HepG2 (cell line): ENCODE results near the gene KANSL3. TPM values are rescaled to one million over a fixed set of nuclear protein-coding genes. Genes with fewer than 3 reads are reported as not detected.

Experiments used
- AHR ChIP-seq: IDR thresholded peaks from 2 replicates; pipeline ENCODE4 v1.6.1; 2018; ENCODE audit warnings: missing genetic modification reagents, missing compliant biosample characterization
- CBX2 ChIP-seq, 2 experiments: fragments of 200-600 bp in 1 of 2; sonication (generic); formaldehyde crosslinking in 1 of 2; IDR thresholded peaks; 2 replicates each; pipeline versions ENCODE4 v1.7.0 to v1.8.1; 2018 to 2022; ENCODE audit warnings: low read depth in 2 of 2, low read length in 1 of 2, mild to moderate bottlenecking in 1 of 2, missing genetic modification reagents in 1 of 2
- CTCF ChIP-seq: sonication (generic); formaldehyde crosslinking; IDR thresholded peaks from 2 replicates; pipeline ENCODE4 v1.5.0; 2020; ENCODE audit warnings: mild to moderate bottlenecking, missing genetic modification reagents, moderate library complexity
- ERF ChIP-seq: IDR thresholded peaks from 2 replicates; pipeline ENCODE4 v1.6.1; 2018; ENCODE audit warnings: missing biosample characterization, missing genetic modification reagents
- GMEB1 ChIP-seq: sonication (generic); formaldehyde crosslinking; IDR thresholded peaks from 2 replicates; pipeline ENCODE4 v1.5.1; 2020; ENCODE audit warnings: missing genetic modification reagents, mild to moderate bottlenecking, borderline replicate concordance
- IRF1 ChIP-seq: sonication (generic); formaldehyde crosslinking; IDR thresholded peaks from 2 replicates; pipeline ENCODE4 v1.4.0; 2020; ENCODE audit warnings: low read depth, mild to moderate bottlenecking, missing genetic modification reagents
- MEIS2 ChIP-seq: sonication (generic); formaldehyde crosslinking; IDR thresholded peaks from 2 replicates; pipeline ENCODE4 v1.9.0; 2021; ENCODE audit warnings: mild to moderate bottlenecking, missing genetic modification reagents
- MYPOP ChIP-seq: sonication (generic); formaldehyde crosslinking; IDR thresholded peaks from 2 replicates; pipeline ENCODE4 v1.8.1; 2023; ENCODE audit warnings: mild to moderate bottlenecking, moderate library complexity, missing genetic modification reagents
- POLR2A ChIP-seq, 2 experiments: IDR thresholded peaks; 2 replicates each; pipeline ENCODE4 v1.6.1; 2011; ENCODE audit warnings: low read depth in 2 of 2, low read length in 2 of 2, mild to moderate bottlenecking in 1 of 2, moderate library complexity in 1 of 2; ENCODE audit not compliant: insufficient read depth in 1 of 2
- POLR2AphosphoS2 ChIP-seq: IDR thresholded peaks from 2 replicates; pipeline ENCODE4 v1.6.1; 2011; ENCODE audit warnings: low read depth, low read length, improper control_type of control experiment
- RARG ChIP-seq: sonication (generic); formaldehyde crosslinking; IDR thresholded peaks from 2 replicates; pipeline ENCODE4 v1.4.0; 2020; ENCODE audit warnings: low read depth, mild to moderate bottlenecking, missing genetic modification reagents
- ZBTB43 ChIP-seq: sonication (generic); formaldehyde crosslinking; conservative IDR thresholded peaks from 2 replicates; pipeline ENCODE4 v1.4.0; 2020; ENCODE audit warnings: missing genetic modification reagents
- ZGPAT ChIP-seq: IDR thresholded peaks from 2 replicates; pipeline ENCODE4 v1.6.1; 2016; ENCODE audit warnings: mild to moderate bottlenecking
- ZNF256 ChIP-seq: sonication (generic); formaldehyde crosslinking; conservative IDR thresholded peaks from 2 replicates; pipeline ENCODE4 v1.4.0; 2020; ENCODE audit warnings: missing genetic modification reagents
- ZNF329 ChIP-seq: sonication (generic); formaldehyde crosslinking; IDR thresholded peaks from 2 replicates; pipeline ENCODE4 v1.9.0; 2021; ENCODE audit warnings: low read depth, mild to moderate bottlenecking, missing genetic modification reagents
- ZNF331 ChIP-seq: sonication (generic); formaldehyde crosslinking; IDR thresholded peaks from 2 replicates; pipeline ENCODE4 v1.4.0; 2020; ENCODE audit warnings: missing genetic modification reagents
- ZNF350 ChIP-seq: sonication (generic); formaldehyde crosslinking; IDR thresholded peaks from 2 replicates; pipeline ENCODE4 v1.4.0; 2020; ENCODE audit warnings: mild to moderate bottlenecking, low read depth, missing genetic modification reagents, borderline replicate concordance
- ZNF546 ChIP-seq: sonication (generic); formaldehyde crosslinking; conservative IDR thresholded peaks from 2 replicates; pipeline ENCODE4 v1.8.1; 2023; ENCODE audit warnings: mild to moderate bottlenecking, missing genetic modification reagents
- ZNF589 ChIP-seq: sonication (generic); formaldehyde crosslinking; conservative IDR thresholded peaks from 2 replicates; pipeline ENCODE4 v1.8.0; 2022; ENCODE audit warnings: mild to moderate bottlenecking, moderate library complexity, missing genetic modification reagents
- polyA plus RNA-seq, 8 experiments: library from polyadenylated mRNA; depleted of rRNA in 3 of 8; stranded (reverse) in 7 of 8; unstranded in 1 of 8; fragments of >200 nt; fragmentation: Illumina TruSeq in 4 of 8; extraction: Trizol in 4 of 8; gene quantifications; 2 replicates each; pipeline versions ENCODE4 v1.2.1 to v1.2.3, GENCODE V29; 2011 to 2016; ENCODE audit warnings: low read depth in 4 of 8, missing spikeins in 1 of 8, mixed read lengths in 1 of 8; ENCODE audit not compliant: insufficient read depth in 1 of 8
- total RNA-seq, 5 experiments: library from RNA; depleted of rRNA; stranded (reverse); fragments of >200 nt; fragmentation: Illumina TruSeq; extraction: Trizol; gene quantifications; 2 replicates each; pipeline ENCODE4 v1.2.3, GENCODE V29; 2016; ENCODE audit warnings: low read depth in 1 of 5

Gene KANSL3
- total and polyA plus RNA-seq, 2 of the 13 experiments (the other 11 are each of a cell fraction or from before 2014, with no cell fraction given): 20.8 to 37.3 TPM

GRCh38 chr2:96556441-96557330 is 81.4 kb downstream of the KANSL3 start (continued):
- peak; percentile 53; the same call in 1 of the 2 replicates for TF ChIP-seq GMEB1 (CRISPR knock-in tag)
- TF ChIP-seq POLR2AphosphoS2: no peak
- peak; percentile 38 for TF ChIP-seq CTCF (CRISPR knock-in tag)
- TF ChIP-seq ZBTB43 (CRISPR knock-in tag): 0 out of 2 replicates have a peak, but pooled peaks have one; percentile 67
- no peak for TF ChIP-seq ZNF546 (CRISPR knock-in tag)
- TF ChIP-seq IRF1 (CRISPR knock-in tag): no peak
- TF ChIP-seq ZNF589 (CRISPR knock-in tag): peak; percentile 84; the same call in 1 of the 2 replicates
- no peak for TF ChIP-seq ZNF329
- TF ChIP-seq ZNF331 (CRISPR knock-in tag): peak; percentile 97
- TF ChIP-seq MEIS2: peak; percentile 99
- peak; percentile 93 for TF ChIP-seq MYPOP (CRISPR knock-in tag)
- TF ChIP-seq ERF (CRISPR knock-in tag): peak; percentile 90; the same call in 1 of the 2 replicates
- TF ChIP-seq CBX2 (IDR thresholded peaks at IDR 0.05; ENCODE audit: low read depth, low read length): no peak
- TF ChIP-seq CBX2 (CRISPR knock-in tag; IDR thresholded peaks at IDR 0.05; ENCODE audit: low read depth): 0 out of 2 replicates have a peak, but pooled peaks have one; percentile 59
- peak; percentile 93 for TF ChIP-seq ZGPAT (CRISPR knock-in tag)
- TF ChIP-seq RARG (CRISPR knock-in tag): no peak
- TF ChIP-seq ZNF350 (CRISPR knock-in tag): peak; percentile 96
- no peak for TF ChIP-seq ZNF256 (CRISPR knock-in tag)
- peak; percentile 60; the same call in 1 of the 2 replicates for TF ChIP-seq AHR (CRISPR knock-in tag)
- TF ChIP-seq POLR2A (IDR thresholded peaks at IDR 0.05; ENCODE audit: insufficient read depth in 1 of 2, low read depth in 2 of 2, low read length in 2 of 2): peak in 1 of 2 experiments; percentile 33; a peak in 1 of 4 replicates
